ENCODE results near the gene WDR45. TPM values are rescaled to one million over a fixed set of nuclear protein-coding genes. Genes with fewer than 3 reads are reported as not detected.

WDR45 gene
- total RNA-seq, 4 donors from 2014 or later: 90.9 to 108 (median 97.7) TPM

- no peak overlapping the region for H3K4me3 ChIP-seq
- no peak overlapping the region for H3K27ac ChIP-seq
- peaks cover 0 to 58% (median 0%) of the 10 kb centered on the region in 3 donors for H3K36me3 ChIP-seq
- WGBS, 2 donors: 36 to 74% methylated on average over 2 to 6 of the region's 6 CpGs
- no peaks in the 10 kb centered on the region for H3K27me3 ChIP-seq
- no peak for DNase-seq (ENCODE audit: low spot score in 2 of 2)
- TF ChIP-seq EP300 (IDR thresholded peaks at IDR 0.05) (no peak), CTCF (IDR thresholded peaks at IDR 0.05) (no peak), POLR2A (IDR thresholded peaks at IDR 0.05) (no peak)
- H3K9me3 ChIP-seq: no peaks in the 10 kb centered on the region
- peaks cover 0 to 3% (median 0%) of the 10 kb centered on the region in 4 donors for H3K4me1 ChIP-seq
Measured at GRCh38 chrX:49030283-49030682, 49.4 kb downstream of the WDR45 start.

GRCh38 chrX:49029876-49030275, 49.8 kb downstream of the WDR45 start:
- peaks cover 0 to 3% (median 0%) of the 10 kb centered on the region in 4 donors for H3K4me1 ChIP-seq
- H3K36me3 ChIP-seq: peaks cover 0 to 61% (median 0%) of the 10 kb centered on the region in 3 donors
- TF ChIP-seq CTCF (IDR thresholded peaks at IDR 0.05): no peak
- no peak for TF ChIP-seq EP300 (IDR thresholded peaks at IDR 0.05)
- no peak for TF ChIP-seq POLR2A (IDR thresholded peaks at IDR 0.05)
- H3K27me3 ChIP-seq: no peaks in the 10 kb centered on the region
- H3K27ac ChIP-seq: no peak overlapping the region
- H3K4me3 ChIP-seq: no peak overlapping the region
- no peak for DNase-seq (ENCODE audit: low spot score in 2 of 2)
- no peaks in the 10 kb centered on the region for H3K9me3 ChIP-seq
- 81% methylated on average over 6 of the region's 6 CpGs; no CpG with 5 or more reads in 1 of the 2 donors for WGBS, 2 donors

Small RNAs within 50 kb of the gene (small RNA-seq; reads per million reads assigned to genes)
- not detected for gene RNU4-52P

Other genes with a start within 250 kb of the WDR45 start
- gene PCSK1N, start 244.3 kb downstream of the WDR45 start, total RNA-seq: 10 to 100 TPM in 1 of 4 donors, 1 to 10 TPM in 3; 5.0 to 21.8 (median 7.3) TPM
- gene TIMM17B, start 182.1 kb downstream of the WDR45 start, total RNA-seq: 10 to 100 TPM; 42.0 to 66.6 (median 47.1) TPM
- gene PQBP1, start 182.0 kb downstream of the WDR45 start, total RNA-seq: 10 to 100 TPM; 40.4 to 60.3 (median 48.7) TPM
- 10 to 100 TPM; 17.0 to 35.5 (median 17.1) TPM for gene SLC35A2, start 168.2 kb downstream of the WDR45 start, total RNA-seq
- 1 to 10 TPM; 4.9 to 8.4 (median 6.8) TPM for gene PIM2, start 160.9 kb downstream of the WDR45 start, total RNA-seq
- 10 to 100 TPM; 39.8 to 79.2 (median 51.6) TPM for gene OTUD5, start 122.3 kb downstream of the WDR45 start, total RNA-seq
- gene KCND1, start 108.0 kb downstream of the WDR45 start, total RNA-seq: 1 to 10 TPM; 2.1 to 7.5 (median 4.2) TPM
- gene GRIPAP1, start 77.6 kb downstream of the WDR45 start, total RNA-seq: 10 to 100 TPM; 42.5 to 76.2 (median 58.6) TPM
- gene TFE3, start 36.5 kb downstream of the WDR45 start, total RNA-seq: 100 to 1,000 TPM in 3 of 4 donors, 10 to 100 TPM in 1; 98.6 to 124 (median 117) TPM
- 1 to 10 TPM; 4.1 to 6.6 (median 4.5) TPM for gene CCDC120, start 20.9 kb downstream of the WDR45 start, total RNA-seq
- 10 to 100 TPM; 16.5 to 28.8 (median 19.9) TPM for gene PRAF2, start 5.9 kb downstream of the WDR45 start, total RNA-seq
- 10 to 100 TPM; 28.8 to 38.8 (median 36.1) TPM for gene GPKOW, start 43.8 kb upstream of the WDR45 start, total RNA-seq
- 1 to 10 TPM; 1.7 to 8.1 (median 2.3) TPM for gene MAGIX, start 82.9 kb upstream of the WDR45 start, total RNA-seq
- gene PLP2, start 92.0 kb upstream of the WDR45 start, total RNA-seq: 10 to 100 TPM; 22.0 to 34.7 (median 31.5) TPM
- gene PRICKLE3, start 106.5 kb upstream of the WDR45 start, total RNA-seq: 10 to 100 TPM; 18.2 to 32.4 (median 24.4) TPM
- 1 to 10 TPM; 3.1 to 9.9 (median 7.7) TPM for gene SYP, start 120.3 kb upstream of the WDR45 start, total RNA-seq
- 1 to 10 TPM in 1 of 4 donors, under 1 TPM in 3; under 0.01 to 1.0 (median 0.40) TPM for gene CACNA1F, start 153.5 kb upstream of the WDR45 start, total RNA-seq
- gene CCDC22, start 155.6 kb upstream of the WDR45 start, total RNA-seq: 10 to 100 TPM; 10.5 to 20.7 (median 12.0) TPM
- under 1 TPM in 2 of 4 donors, not detected in 2; 0.20 to 0.42 TPM for gene FOXP3, start 184.8 kb upstream of the WDR45 start, total RNA-seq
- gene PPP1R3F, start 189.9 kb upstream of the WDR45 start, total RNA-seq: 10 to 100 TPM; 20.9 to 36.9 (median 27.1) TPM
- gene GAGE10, start 223.8 kb upstream of the WDR45 start, total RNA-seq: not detected
- gene GAGE12J, start 242.2 kb upstream of the WDR45 start, total RNA-seq: not detected